ENCODE measurements around the gene TOX2. TPM values are rescaled to one million over a fixed set of nuclear protein-coding genes. Genes with fewer than 3 reads are reported as not detected.

The TOX2 gene
- total RNA-seq, 1 experiment from 2014 or later, result 2.7 TPM

- intact Hi-C loops (cut with micrococcal nuclease), result no loop called here
- Mint-ChIP-seq H3K4me3 (ENCODE audit: unreplicated experiment) (no peak overlapping the region), H3K4me1 (ENCODE audit: insufficient read depth, unreplicated experiment) (no peaks in the 10 kb centered on the region), H3K36me3 (ENCODE audit: insufficient read depth, unreplicated experiment) (no peaks in the 10 kb centered on the region), H3K27ac (ENCODE audit: low read depth, unreplicated experiment) (no peak overlapping the region), H3K27me3 (ENCODE audit: insufficient read depth, unreplicated experiment) (peaks cover 19% of the 10 kb centered on the region), H3K9me3 (ENCODE audit: unreplicated experiment) (no peaks in the 10 kb centered on the region)
- ChIA-PET CTCF (interaction anchor here (0.6 to 2.4 kb wide), 4 partner anchors 30 to 391 kb away, joined by 3 to 8 read pairs (median 4); no protein-coding TSS in a partner anchor), POLR2A (interaction anchor here (1.2 kb wide), 1 partner anchor 9 kb away, joined by 3 read pairs; no protein-coding TSS in a partner anchor)
- TF ChIP-seq CTCF (IDR thresholded peaks at IDR 0.05; ENCODE audit: unreplicated experiment), result no peak
- BruUV-seq (replicated peaks), result no TSS peak
- DNase-seq (ENCODE audit: unreplicated experiment), result no peak
Observed at GRCh38 chr20:44026647-44027342, 112.1 kb downstream of the TOX2 start.

GRCh38 chr20:44027343-44028002 lies 112.8 kb downstream of the TOX2 start:
- no peak for DNase-seq (ENCODE audit: unreplicated experiment)
- no peak for TF ChIP-seq CTCF (IDR thresholded peaks at IDR 0.05; ENCODE audit: unreplicated experiment)
- Mint-ChIP-seq H3K27me3 (ENCODE audit: insufficient read depth, unreplicated experiment) (peaks cover 19% of the 10 kb centered on the region), H3K4me3 (ENCODE audit: unreplicated experiment) (no peak overlapping the region), H3K4me1 (ENCODE audit: insufficient read depth, unreplicated experiment) (no peaks in the 10 kb centered on the region), H3K9me3 (ENCODE audit: unreplicated experiment) (no peaks in the 10 kb centered on the region), H3K27ac (ENCODE audit: low read depth, unreplicated experiment) (no peak overlapping the region), H3K36me3 (ENCODE audit: insufficient read depth, unreplicated experiment) (no peaks in the 10 kb centered on the region)
- POLR2A ChIA-PET, result interaction anchor here (1.2 kb wide), 1 partner anchor 9 kb away, joined by 3 read pairs; no protein-coding TSS in a partner anchor
- BruUV-seq (replicated peaks), result no TSS peak
- intact Hi-C loops (cut with micrococcal nuclease), result no loop called here
- CTCF ChIA-PET, result interaction anchor here (0.7 to 2.4 kb wide), 2 partner anchors 31 to 53 kb away, joined by 3 to 8 read pairs; no protein-coding TSS in a partner anchor

- no peak for DNase-seq (ENCODE audit: unreplicated experiment)
- no peaks in the 10 kb centered on the region for H3K36me3 Mint-ChIP-seq (ENCODE audit: insufficient read depth, unreplicated experiment)
- ChIA-PET CTCF (no interaction called here), POLR2A (no interaction called here)
- no peak overlapping the region for H3K27ac Mint-ChIP-seq (ENCODE audit: low read depth, unreplicated experiment)
- peaks cover 1% of the 10 kb centered on the region for H3K4me1 Mint-ChIP-seq (ENCODE audit: insufficient read depth, unreplicated experiment)
- no TSS peak for BruUV-seq (replicated peaks)
- H3K9me3 Mint-ChIP-seq (ENCODE audit: unreplicated experiment), result no peaks in the 10 kb centered on the region
- H3K4me3 Mint-ChIP-seq (ENCODE audit: unreplicated experiment), result no peak overlapping the region
- no peak for TF ChIP-seq CTCF (IDR thresholded peaks at IDR 0.05; ENCODE audit: unreplicated experiment)
- peaks cover 19% of the 10 kb centered on the region for H3K27me3 Mint-ChIP-seq (ENCODE audit: insufficient read depth, unreplicated experiment)
- intact Hi-C loops (cut with micrococcal nuclease), result no loop called here
Observed at GRCh38 chr20:44028003-44028730, 113.5 kb downstream of the TOX2 start.
